Measurements from ENCODE around the gene SLC25A41.

GRCh38 chr19:6402837-6403608 lies 30.5 kb downstream of the SLC25A41 start:
- no peak for TF ChIP-seq CTCF (IDR thresholded peaks at IDR 0.05; ENCODE audit: low read length)
- TF ChIP-seq EZH2 (IDR thresholded peaks at IDR 0.05; ENCODE audit: borderline replicate concordance, low read length), result no peak
